A549 (cell line): ENCODE results near the gene PPP4R3B. TPM values are rescaled to one million over a fixed set of nuclear protein-coding genes. Genes with fewer than 3 reads are reported as not detected.

Source experiments
- ATAC-seq, 2 experiments: fragments of 200-7000 bp in 1 of 2; fragments of >200 bp in 1 of 2; cut with Nextera tagmentation in 1 of 2; cut with Tn5 transposase in 1 of 2; 3 replicates each; pipeline versions ENCODE4 v1.8.0 to v1.9.1; 2018 to 2020; ENCODE audit warnings: mild to moderate bottlenecking in 1 of 2, moderate library complexity in 1 of 2
- CTCF ChIA-PET: fragments of 300-600 bp; sonication (Branson Sonifier 250); formaldehyde crosslinking; extraction: SDS; loops from one replicate; lab custom pipeline; 2021; ENCODE audit warnings: antibody characterized with exemption, inconsistent platforms; lab: Yijun Ruan, JAX
- POLR2A ChIA-PET: fragments of 350-600 bp; formaldehyde crosslinking; extraction: SDS; loops from one replicate; lab custom pipeline; 2021; ENCODE audit warnings: antibody characterized with exemption, inconsistent platforms; lab: Yijun Ruan, JAX
- DNase-seq, 2 experiments: peaks; one replicate each; pipeline versions ENCODE4 v3.0.0 to v3.0.0-alpha.2; 2011 to 2016; ENCODE audit warnings: low read depth in 1 of 2, low spot score in 1 of 2
- FAIRE-seq: peaks from 2 replicates; lab custom pipeline; 2011; peaks lifted over from hg19 to GRCh38; lab: Jason Lieb, UNC
- H3K27ac ChIP-seq, 2 experiments: fragments of >200 bp; sonication (Bioruptor Twin); formaldehyde crosslinking; 3 replicates each; pipeline ENCODE4 v1.5.1; 2016 to 2017
- H3K4me1 ChIP-seq: fragments of >200 bp; sonication (Bioruptor Twin); formaldehyde crosslinking; 3 replicates; pipeline ENCODE4 v1.6.1; 2016
- H3K4me2 ChIP-seq: fragments of >200 bp; sonication (Bioruptor Twin); formaldehyde crosslinking; 3 replicates; pipeline ENCODE4 v1.6.1; 2016
- H3K4me3 ChIP-seq: fragments of >200 bp; sonication (Bioruptor Twin); formaldehyde crosslinking; 3 replicates; pipeline ENCODE4 v1.5.1; 2016
- H3K9me3 ChIP-seq: fragments of >200 bp; sonication (Bioruptor Twin); formaldehyde crosslinking; 3 replicates; pipeline ENCODE4 v1.6.1; 2016
- BCL3 ChIP-seq: fragments of >200 bp; sonication (Bioruptor Twin); formaldehyde crosslinking; IDR thresholded peaks from 3 replicates; pipeline ENCODE4 v1.6.1; 2016
- BHLHE40 ChIP-seq: IDR thresholded peaks from 2 replicates; pipeline ENCODE4 v1.6.1; 2012; ENCODE audit warnings: low read depth, low read length, inconsistent platforms
- CHD4 ChIP-seq: fragments of 200-600 bp; sonication (generic); IDR thresholded peaks from 2 replicates; pipeline ENCODE4 v1.6.1; 2016; ENCODE audit warnings: antibody characterized with exemption, mild to moderate bottlenecking, borderline replicate concordance
- E2F6 ChIP-seq: IDR thresholded peaks from 2 replicates; pipeline ENCODE4 v1.6.1; 2012; ENCODE audit warnings: low read depth, borderline replicate concordance
- EHF ChIP-seq: fragments of 250-450 bp; sonication (Bioruptor Pico); IDR thresholded peaks from 2 replicates; pipeline ENCODE4 v1.5.0; 2020; ENCODE audit warnings: mild to moderate bottlenecking
- ELK1 ChIP-seq: fragments of 150-350 bp; IDR thresholded peaks from 2 replicates; pipeline ENCODE4 v1.6.1; 2014; ENCODE audit warnings: low read depth, mild to moderate bottlenecking, low read length
- FOSB ChIP-seq: fragments of 250-450 bp; sonication (Bioruptor Pico); IDR thresholded peaks from 2 replicates; pipeline ENCODE4 v1.5.0; 2020; ENCODE audit warnings: mild to moderate bottlenecking, moderate library complexity
- FOSL2 ChIP-seq, 2 experiments: fragments of 450-650 bp in 1 of 2; fragments of >200 bp in 1 of 2; sonication (Bioruptor Twin) in 1 of 2; formaldehyde crosslinking; IDR thresholded peaks; 2 replicates each; pipeline versions ENCODE4 v1.5.0 to v1.6.1; 2016 to 2020; ENCODE audit warnings: mild to moderate bottlenecking in 1 of 2, moderate library complexity in 1 of 2
- GATA3 ChIP-seq: IDR thresholded peaks from 2 replicates; pipeline ENCODE4 v1.6.1; 2012; ENCODE audit warnings: borderline replicate concordance
- JUN ChIP-seq, 2 experiments: fragments of >200 bp; sonication (Bioruptor Twin); formaldehyde crosslinking; IDR thresholded peaks; 2 replicates in 1 of 2; 3 replicates in 1 of 2; pipeline ENCODE4 v1.6.1; 2016 to 2017
- KDM1A ChIP-seq: fragments of 200-600 bp; sonication (generic); IDR thresholded peaks from 2 replicates; pipeline ENCODE4 v1.6.1; 2016; ENCODE audit warnings: low read depth, mild to moderate bottlenecking
- KDM5A ChIP-seq: fragments of 200-600 bp; sonication (generic); IDR thresholded peaks from 2 replicates; pipeline ENCODE4 v1.6.1; 2016; ENCODE audit warnings: antibody characterized with exemption, mild to moderate bottlenecking
- MAFK ChIP-seq: fragments of 450-650 bp; IDR thresholded peaks from 2 replicates; pipeline ENCODE4 v1.6.1; 2014; ENCODE audit not compliant: partially characterized antibody
- MAX ChIP-seq: IDR thresholded peaks from 2 replicates; pipeline ENCODE4 v1.6.1; 2012
- MYC ChIP-seq: IDR thresholded peaks from 2 replicates; pipeline ENCODE4 v1.6.1; 2012; ENCODE audit warnings: mild to moderate bottlenecking, inconsistent platforms, low read length, improper control_type of control experiment, borderline replicate concordance
- NFE2L2 ChIP-seq: fragments of 150-350 bp; conservative IDR thresholded peaks from 2 replicates; pipeline ENCODE4 v1.6.1; 2014; ENCODE audit warnings: low read length
- NPAS2 ChIP-seq: fragments of 250-450 bp; sonication (Bioruptor Pico); IDR thresholded peaks from 2 replicates; pipeline ENCODE4 v1.8.0; 2022; ENCODE audit warnings: mild to moderate bottlenecking, moderate library complexity, borderline replicate concordance
- NR3C1 ChIP-seq: fragments of >200 bp; sonication (Bioruptor Twin); formaldehyde crosslinking; IDR thresholded peaks from 3 replicates; pipeline ENCODE4 v1.6.1; 2017
- RAD21 ChIP-seq, 2 experiments: fragments of >200 bp in 1 of 2; sonication (Bioruptor Twin) in 1 of 2; formaldehyde crosslinking in 1 of 2; IDR thresholded peaks in 1 of 2; conservative IDR thresholded peaks in 1 of 2; 2 replicates in 1 of 2; 3 replicates in 1 of 2; pipeline ENCODE4 v1.6.1; 2012 to 2018; ENCODE audit warnings: inconsistent platforms in 1 of 2
- TFCP2L1 ChIP-seq: fragments of 250-450 bp; sonication (Bioruptor Pico); IDR thresholded peaks from 2 replicates; pipeline ENCODE4 v1.5.0; 2021; ENCODE audit warnings: mild to moderate bottlenecking
- ZFP36 ChIP-seq: fragments of 450-650 bp; IDR thresholded peaks from 2 replicates; pipeline ENCODE4 v1.6.1; 2014; ENCODE audit warnings: borderline replicate concordance; ENCODE audit not compliant: partially characterized antibody
- WGBS: methylation state at CpG from one replicate; pipeline ENCODE4 v1.1.6; 2017; ENCODE audit errors: missing lambda C conversion rate; 5-methylcytosine and 5-hydroxymethylcytosine counted together
- polyA minus RNA-seq: library from RNA; depleted of rRNA, polyadenylated mRNA; stranded (reverse); fragments of >200 nt; gene quantifications from 2 replicates; pipeline ENCODE4 v1.2.3, GENCODE V29; 2011; rRNA and poly(A)+ RNA removed
- polyA plus RNA-seq, 4 experiments: library from polyadenylated mRNA; depleted of rRNA in 3 of 4; stranded (reverse); fragments of >200 nt; fragmentation: RNase III in 1 of 4; extraction: RNeasy Plus Mini Kit Qiagen cat#74134 plus additional on column Dnase treatment in 1 of 4; gene quantifications; 2 replicates in 3 of 4; 3 replicates in 1 of 4; pipeline ENCODE4 v1.2.3, GENCODE V29; 2011 to 2017
- TF ChIP-seq, protein P1 (sequence below): fragments of 200-600 bp; sonication (generic); IDR thresholded peaks from 2 replicates; pipeline ENCODE4 v1.6.1; 2016; ENCODE audit warnings: antibody characterized with exemption, mild to moderate bottlenecking, moderate library complexity
- TF ChIP-seq, protein P2 (sequence below): IDR thresholded peaks from 2 replicates; pipeline ENCODE4 v1.6.1; 2012
- TF ChIP-seq, protein P3 (sequence below): fragments of 250-450 bp; sonication (Bioruptor Pico); IDR thresholded peaks from 2 replicates; pipeline ENCODE4 v1.5.0; 2021; ENCODE audit warnings: mild to moderate bottlenecking, moderate library complexity, borderline replicate concordance
- TF ChIP-seq, protein P4 (sequence below): fragments of 250-450 bp; sonication (Bioruptor Pico); IDR thresholded peaks from 2 replicates; pipeline ENCODE4 v1.5.0; 2020; ENCODE audit warnings: low read depth, mild to moderate bottlenecking, moderate library complexity

The PPP4R3B gene
- polyA plus RNA-seq (2011; rRNA removed) (57.9 and 70.9 TPM in 2 replicates), polyA plus RNA-seq (2017; fragmentation: RNase III; extraction: RNeasy Plus Mini Kit Qiagen cat#74134 plus additional on column Dnase treatment) (33.5 to 35.3 TPM (median 34.6 TPM) in 3 replicates), polyA minus RNA-seq (22.6 and 23.8 TPM in 2 replicates)
- 14.2 and 14.3 TPM in 2 replicates for polyA plus RNA-seq (2012; cell fraction: cytosol; rRNA removed)
- 10.0 and 15.0 TPM in 2 replicates for polyA plus RNA-seq (2012; cell fraction: nucleus; rRNA removed)

GRCh38 chr2:55617175-55618024, at the start of gene PPP4R3B:
Gene PPP4R3B, minus strand, starts transcription at chr2:55617622. Its CDS starts 337 bp downstream, at chr2:55617285.
- peak; percentile 85 to 92 for ATAC-seq
- peak; percentile 99 to 100 for DNase-seq
- ChIA-PET CTCF (interaction anchor here (0.9 to 1.2 kb wide), 2 partner anchors 12 to 16 kb away, joined by 3 to 7 read pairs; no protein-coding TSS in a partner anchor), POLR2A (interaction anchor here (0.6 to 1.4 kb wide), 6 partner anchors 9 to 394 kb away, joined by 3 to 9 read pairs (median 4); no protein-coding TSS in a partner anchor)
- H3K4me3 ChIP-seq: peak within 1 kb of the TSS; percentile 69
- WGBS: 2% methylated on average over 77 of the region's 82 CpGs
- peak; percentile 81 for FAIRE-seq
- peak within 1 kb of the TSS; percentile 92 for H3K4me2 ChIP-seq
- H3K9me3 ChIP-seq: no peaks in the 10 kb centered on the region
- H3K4me1 ChIP-seq: peaks cover 25% of the 10 kb centered on the region
- peak within 1 kb of the TSS; percentile 95 to 97 for H3K27ac ChIP-seq
- TF ChIP-seq, protein P1, sequence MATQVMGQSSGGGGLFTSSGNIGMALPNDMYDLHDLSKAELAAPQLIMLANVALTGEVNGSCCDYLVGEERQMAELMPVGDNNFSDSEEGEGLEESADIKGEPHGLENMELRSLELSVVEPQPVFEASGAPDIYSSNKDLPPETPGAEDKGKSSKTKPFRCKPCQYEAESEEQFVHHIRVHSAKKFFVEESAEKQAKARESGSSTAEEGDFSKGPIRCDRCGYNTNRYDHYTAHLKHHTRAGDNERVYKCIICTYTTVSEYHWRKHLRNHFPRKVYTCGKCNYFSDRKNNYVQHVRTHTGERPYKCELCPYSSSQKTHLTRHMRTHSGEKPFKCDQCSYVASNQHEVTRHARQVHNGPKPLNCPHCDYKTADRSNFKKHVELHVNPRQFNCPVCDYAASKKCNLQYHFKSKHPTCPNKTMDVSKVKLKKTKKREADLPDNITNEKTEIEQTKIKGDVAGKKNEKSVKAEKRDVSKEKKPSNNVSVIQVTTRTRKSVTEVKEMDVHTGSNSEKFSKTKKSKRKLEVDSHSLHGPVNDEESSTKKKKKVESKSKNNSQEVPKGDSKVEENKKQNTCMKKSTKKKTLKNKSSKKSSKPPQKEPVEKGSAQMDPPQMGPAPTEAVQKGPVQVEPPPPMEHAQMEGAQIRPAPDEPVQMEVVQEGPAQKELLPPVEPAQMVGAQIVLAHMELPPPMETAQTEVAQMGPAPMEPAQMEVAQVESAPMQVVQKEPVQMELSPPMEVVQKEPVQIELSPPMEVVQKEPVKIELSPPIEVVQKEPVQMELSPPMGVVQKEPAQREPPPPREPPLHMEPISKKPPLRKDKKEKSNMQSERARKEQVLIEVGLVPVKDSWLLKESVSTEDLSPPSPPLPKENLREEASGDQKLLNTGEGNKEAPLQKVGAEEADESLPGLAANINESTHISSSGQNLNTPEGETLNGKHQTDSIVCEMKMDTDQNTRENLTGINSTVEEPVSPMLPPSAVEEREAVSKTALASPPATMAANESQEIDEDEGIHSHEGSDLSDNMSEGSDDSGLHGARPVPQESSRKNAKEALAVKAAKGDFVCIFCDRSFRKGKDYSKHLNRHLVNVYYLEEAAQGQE: peak; percentile 100
- TF ChIP-seq NPAS2 (CRISPR knock-in tag): no peak
- peak; percentile 99 for TF ChIP-seq MAX
- no peak for TF ChIP-seq FOSL2 (IDR thresholded peaks at IDR 0.05)
- TF ChIP-seq FOSL2 (CRISPR knock-in tag; IDR thresholded peaks at IDR 0.05): no peak
- no peak for TF ChIP-seq MAFK
- peak; percentile 76 for TF ChIP-seq E2F6
- no peak for TF ChIP-seq KDM1A
- no peak for TF ChIP-seq ZFP36
- TF ChIP-seq ELK1: no peak
- no peak; a peak in 1 of 5 replicates for TF ChIP-seq RAD21 (conservative IDR thresholded peaks at IDR 0.05 in 1 of 2, IDR thresholded peaks at IDR 0.05 in 1 of 2)
- peak; percentile 90 to 98; a peak in 4 of 5 replicates for TF ChIP-seq JUN (IDR thresholded peaks at IDR 0.05)
- TF ChIP-seq EHF (CRISPR knock-in tag): no peak
- peak; percentile 97 for TF ChIP-seq MYC
- TF ChIP-seq, protein P2, sequence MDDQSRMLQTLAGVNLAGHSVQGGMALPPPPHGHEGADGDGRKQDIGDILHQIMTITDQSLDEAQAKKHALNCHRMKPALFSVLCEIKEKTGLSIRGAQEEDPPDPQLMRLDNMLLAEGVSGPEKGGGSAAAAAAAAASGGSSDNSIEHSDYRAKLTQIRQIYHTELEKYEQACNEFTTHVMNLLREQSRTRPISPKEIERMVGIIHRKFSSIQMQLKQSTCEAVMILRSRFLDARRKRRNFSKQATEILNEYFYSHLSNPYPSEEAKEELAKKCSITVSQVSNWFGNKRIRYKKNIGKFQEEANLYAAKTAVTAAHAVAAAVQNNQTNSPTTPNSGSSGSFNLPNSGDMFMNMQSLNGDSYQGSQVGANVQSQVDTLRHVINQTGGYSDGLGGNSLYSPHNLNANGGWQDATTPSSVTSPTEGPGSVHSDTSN: 0 out of 2 replicates have a peak, but pooled peaks have one; percentile 42
- peak; percentile 89 for TF ChIP-seq GATA3
- no peak for TF ChIP-seq NFE2L2
- TF ChIP-seq, protein P3, sequence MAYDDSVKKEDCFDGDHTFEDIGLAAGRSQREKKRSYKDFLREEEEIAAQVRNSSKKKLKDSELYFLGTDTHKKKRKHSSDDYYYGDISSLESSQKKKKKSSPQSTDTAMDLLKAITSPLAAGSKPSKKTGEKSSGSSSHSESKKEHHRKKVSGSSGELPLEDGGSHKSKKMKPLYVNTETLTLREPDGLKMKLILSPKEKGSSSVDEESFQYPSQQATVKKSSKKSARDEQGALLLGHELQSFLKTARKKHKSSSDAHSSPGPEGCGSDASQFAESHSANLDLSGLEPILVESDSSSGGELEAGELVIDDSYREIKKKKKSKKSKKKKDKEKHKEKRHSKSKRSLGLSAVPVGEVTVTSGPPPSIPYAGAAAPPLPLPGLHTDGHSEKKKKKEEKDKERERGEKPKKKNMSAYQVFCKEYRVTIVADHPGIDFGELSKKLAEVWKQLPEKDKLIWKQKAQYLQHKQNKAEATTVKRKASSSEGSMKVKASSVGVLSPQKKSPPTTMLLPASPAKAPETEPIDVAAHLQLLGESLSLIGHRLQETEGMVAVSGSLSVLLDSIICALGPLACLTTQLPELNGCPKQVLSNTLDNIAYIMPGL (CRISPR knock-in tag): peak; percentile 77; the same call in 1 of the 2 replicates
- no peak for TF ChIP-seq NR3C1
- no peak for TF ChIP-seq FOSB (CRISPR knock-in tag)
- TF ChIP-seq TFCP2L1: peak; percentile 9; the same call in 1 of the 2 replicates
- TF ChIP-seq, protein P4, sequence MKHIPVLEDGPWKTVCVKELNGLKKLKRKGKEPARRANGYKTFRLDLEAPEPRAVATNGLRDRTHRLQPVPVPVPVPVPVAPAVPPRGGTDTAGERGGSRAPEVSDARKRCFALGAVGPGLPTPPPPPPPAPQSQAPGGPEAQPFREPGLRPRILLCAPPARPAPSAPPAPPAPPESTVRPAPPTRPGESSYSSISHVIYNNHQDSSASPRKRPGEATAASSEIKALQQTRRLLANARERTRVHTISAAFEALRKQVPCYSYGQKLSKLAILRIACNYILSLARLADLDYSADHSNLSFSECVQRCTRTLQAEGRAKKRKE: no peak
- peak; percentile 76 for TF ChIP-seq KDM5A
- TF ChIP-seq CHD4: no peak
- peak; percentile 74 for TF ChIP-seq BHLHE40
- TF ChIP-seq BCL3: peak; percentile 74; the same call in 1 of the 3 replicates
